Smooth muscle cell of bladder (primary cell): ENCODE data around the gene NAP1L3. TPM values are rescaled to one million over a fixed set of nuclear protein-coding genes. Genes with fewer than 3 reads are reported as not detected.

ENCODE experiments used
- total RNA-seq: library from RNA; depleted of rRNA; stranded (reverse); fragments of >200 nt; gene quantifications from 2 replicates; pipeline ENCODE4 v1.2.3, GENCODE V29; 2014

NAP1L3 gene, protein sequence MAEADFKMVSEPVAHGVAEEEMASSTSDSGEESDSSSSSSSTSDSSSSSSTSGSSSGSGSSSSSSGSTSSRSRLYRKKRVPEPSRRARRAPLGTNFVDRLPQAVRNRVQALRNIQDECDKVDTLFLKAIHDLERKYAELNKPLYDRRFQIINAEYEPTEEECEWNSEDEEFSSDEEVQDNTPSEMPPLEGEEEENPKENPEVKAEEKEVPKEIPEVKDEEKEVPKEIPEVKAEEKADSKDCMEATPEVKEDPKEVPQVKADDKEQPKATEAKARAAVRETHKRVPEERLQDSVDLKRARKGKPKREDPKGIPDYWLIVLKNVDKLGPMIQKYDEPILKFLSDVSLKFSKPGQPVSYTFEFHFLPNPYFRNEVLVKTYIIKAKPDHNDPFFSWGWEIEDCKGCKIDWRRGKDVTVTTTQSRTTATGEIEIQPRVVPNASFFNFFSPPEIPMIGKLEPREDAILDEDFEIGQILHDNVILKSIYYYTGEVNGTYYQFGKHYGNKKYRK
- 1.6 and 2.9 TPM in 2 replicates for total RNA-seq

DNA sequence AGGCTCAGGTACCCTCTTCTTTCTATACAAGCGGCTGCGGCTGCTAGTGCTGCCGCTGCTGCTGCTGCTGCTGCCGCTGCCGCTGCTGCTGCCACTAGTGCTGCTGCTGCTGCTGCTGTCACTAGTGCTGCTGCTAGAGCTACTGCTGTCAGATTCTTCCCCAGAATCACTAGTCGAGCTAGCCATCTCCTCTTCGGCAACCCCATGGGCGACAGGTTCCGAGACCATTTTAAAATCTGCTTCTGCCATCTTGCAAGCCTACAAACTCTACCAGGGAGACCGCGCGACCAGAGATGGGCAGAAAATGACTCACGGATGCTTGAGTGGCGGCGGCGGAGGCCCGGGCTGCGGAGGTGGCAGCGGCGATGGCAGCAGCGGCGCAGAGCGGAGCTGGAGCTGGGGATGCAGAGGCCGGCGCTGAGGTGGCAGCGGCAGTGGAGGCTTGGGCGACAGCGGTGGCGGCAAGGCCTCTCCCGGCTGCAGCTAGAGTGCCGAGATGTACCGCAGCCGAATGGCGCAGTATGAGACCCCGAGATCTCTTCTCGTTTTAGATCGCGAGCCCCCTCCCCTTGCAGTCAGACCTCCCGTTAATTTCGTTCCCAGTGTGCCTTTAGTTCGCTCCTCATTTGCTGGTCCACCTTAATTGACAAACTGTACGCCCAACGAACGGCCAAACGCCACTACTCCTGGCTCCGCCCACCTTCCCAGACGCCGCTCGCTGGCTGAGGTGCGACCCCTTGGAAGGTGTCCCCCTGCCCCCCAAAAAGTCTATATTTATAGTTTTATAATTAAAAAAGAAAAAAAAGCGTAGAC, at the start of gene NAP1L3:
Gene NAP1L3 (minus strand): TSS at position 523 of the 813 bp plus-strand sequence. CDS start 274 bp downstream, at position 249.

DNA sequence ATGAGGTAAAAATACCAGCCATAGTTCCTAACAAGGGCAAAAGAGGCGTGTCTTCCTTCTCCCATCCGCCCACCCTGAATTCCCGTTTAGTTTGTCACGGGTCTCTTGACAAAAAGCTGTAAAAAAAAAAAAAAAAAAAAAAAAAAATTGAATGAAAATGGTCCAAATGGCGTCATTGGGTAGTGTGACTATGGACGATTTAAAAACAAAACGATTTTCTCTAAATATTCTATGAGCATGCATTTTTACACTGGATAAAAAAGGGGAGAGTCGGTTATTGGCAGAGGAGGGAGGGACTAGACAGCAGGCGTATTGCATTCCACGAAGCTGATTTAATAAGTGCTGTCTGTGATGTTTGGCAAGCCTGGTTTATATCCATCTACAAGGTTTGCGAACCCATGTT, 492 bp upstream of the NAP1L3 start, which contains the start of gene FAM133A:
Gene FAM133A (plus strand): TSS at position 338 of the 403 bp plus-strand sequence. CDS start 35,214 bp downstream, outside the sequence.

Other genes starting within 250 kb of the NAP1L3 start
- under 0.01 TPM in 2 replicates for gene FAM133A, start 628 bp upstream of the NAP1L3 start, total RNA-seq